Type B pancreatic cell (in vitro differentiated cells): ENCODE measurements around the gene GPI. TPM values are rescaled to one million over a fixed set of nuclear protein-coding genes. Genes with fewer than 3 reads are reported as not detected.
A peak's percentile ranks its signal among the peaks of the same experiment; 100 is the strongest.
"Not testable (repeated sequence)": the region's sequence is repeated elsewhere in the genome, so short reads cannot be mapped to it uniquely, and the experiment has no call there.

Experiments used
- DNase-seq: peaks from one replicate; pipeline ENCODE4 v3.0.0; 2021; ENCODE audit warnings: mixed read lengths; ENCODE audit not compliant: unreplicated experiment; ENCODE audit errors: extremely low spot score
- H3K27ac Mint-ChIP-seq: 2 replicates; pipeline ENCODE4 v1.8.0; 2021; ENCODE audit warnings: mild to moderate bottlenecking, mixed read lengths
- H3K27me3 Mint-ChIP-seq: 2 replicates; pipeline ENCODE4 v1.8.0; 2021; ENCODE audit warnings: mixed read lengths
- H3K36me3 Mint-ChIP-seq: 2 replicates; pipeline ENCODE4 v1.8.0; 2021; ENCODE audit warnings: mixed read lengths
- H3K4me1 Mint-ChIP-seq: one replicate; pipeline ENCODE4 v1.8.0; 2021; ENCODE audit warnings: mixed read lengths; ENCODE audit not compliant: unreplicated experiment
- H3K4me3 Mint-ChIP-seq: 2 replicates; pipeline ENCODE4 v1.8.0; 2021; ENCODE audit warnings: mild to moderate bottlenecking, mixed read lengths
- H3K9me3 Mint-ChIP-seq: 2 replicates; pipeline ENCODE4 v1.8.0; 2021; ENCODE audit warnings: mixed read lengths
- CTCF ChIP-seq: fragments of 200-600 bp; sonication (generic); conservative IDR thresholded peaks from 2 replicates; pipeline ENCODE4 v1.5.0; 2021; ENCODE audit warnings: antibody characterized with exemption, mild to moderate bottlenecking
- total RNA-seq: library from RNA; stranded (reverse); gene quantifications from 2 replicates; pipeline ENCODE4 v1.2.1, GENCODE V29; 2021; ENCODE audit warnings: low replicate concordance

Gene GPI
- total RNA-seq, 1 donor from 2014 or later, result 241 TPM

DNA sequence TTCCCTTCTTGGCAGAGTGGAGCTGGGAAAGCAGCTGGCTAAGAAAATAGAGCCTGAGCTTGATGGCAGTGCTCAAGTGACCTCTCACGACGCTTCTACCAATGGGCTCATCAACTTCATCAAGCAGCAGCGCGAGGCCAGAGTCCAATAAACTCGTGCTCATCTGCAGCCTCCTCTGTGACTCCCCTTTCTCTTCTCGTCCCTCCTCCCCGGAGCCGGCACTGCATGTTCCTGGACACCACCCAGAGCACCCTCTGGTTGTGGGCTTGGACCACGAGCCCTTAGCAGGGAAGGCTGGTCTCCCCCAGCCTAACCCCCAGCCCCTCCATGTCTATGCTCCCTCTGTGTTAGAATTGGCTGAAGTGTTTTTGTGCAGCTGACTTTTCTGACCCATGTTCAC lies 34.9 kb downstream of the GPI start:
- no peaks in the 10 kb centered on the region for H3K4me1 Mint-ChIP-seq
- no peaks in the 10 kb centered on the region for H3K9me3 Mint-ChIP-seq
- TF ChIP-seq CTCF, result no peak
- no peak for DNase-seq
- H3K27me3 Mint-ChIP-seq, result no peaks in the 10 kb centered on the region
- no peak overlapping the region for H3K4me3 Mint-ChIP-seq
- H3K27ac Mint-ChIP-seq, result no peak overlapping the region
- peaks cover 8% of the 10 kb centered on the region for H3K36me3 Mint-ChIP-seq

GRCh38 chr19:34400844-34401243 lies 35.8 kb downstream of the GPI start:
- not testable (repeated sequence) for H3K4me3 Mint-ChIP-seq

DNA sequence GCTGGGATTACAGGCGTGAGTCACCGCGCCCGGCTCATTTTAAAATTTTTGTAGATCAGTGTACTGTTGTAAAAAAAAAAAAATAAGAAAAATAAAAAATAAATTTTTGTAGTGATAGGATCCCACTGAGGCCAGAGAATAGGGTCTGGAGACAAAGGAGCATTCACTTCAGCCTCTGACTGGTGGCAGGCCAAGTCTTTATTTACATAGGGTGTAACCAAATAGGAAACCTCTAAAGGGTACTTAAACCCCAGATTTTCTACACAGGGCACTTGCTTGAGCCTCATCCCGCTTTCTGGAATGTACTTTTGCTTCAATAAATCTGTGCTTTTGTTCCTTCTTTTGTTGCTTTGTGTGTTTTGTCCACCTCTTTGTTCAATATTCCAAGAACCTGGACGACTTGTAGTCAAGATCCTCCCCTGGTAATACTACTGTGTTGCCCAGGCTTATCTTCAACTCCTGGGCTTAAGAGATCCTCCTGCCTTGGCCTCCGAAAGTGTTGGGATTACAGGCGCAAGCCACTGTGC lies 37.1 kb downstream of the GPI start:
- H3K27ac Mint-ChIP-seq, result peak overlapping the region; percentile 39
- H3K36me3 Mint-ChIP-seq, result peaks cover 8% of the 10 kb centered on the region
- TF ChIP-seq CTCF, result no peak
- no peaks in the 10 kb centered on the region for H3K27me3 Mint-ChIP-seq
- H3K9me3 Mint-ChIP-seq, result no peaks in the 10 kb centered on the region
- H3K4me1 Mint-ChIP-seq, result no peaks in the 10 kb centered on the region
- peak overlapping the region; percentile 11 for H3K4me3 Mint-ChIP-seq
- DNase-seq, result no peak

More at GRCh38 chr19:34400844-34401243, 35.8 kb downstream of the GPI start:
- H3K36me3 Mint-ChIP-seq, DNase-seq, H3K27me3 Mint-ChIP-seq, H3K27ac Mint-ChIP-seq, H3K4me1 Mint-ChIP-seq, H3K9me3 Mint-ChIP-seq: not testable (repeated sequence)

DNA sequence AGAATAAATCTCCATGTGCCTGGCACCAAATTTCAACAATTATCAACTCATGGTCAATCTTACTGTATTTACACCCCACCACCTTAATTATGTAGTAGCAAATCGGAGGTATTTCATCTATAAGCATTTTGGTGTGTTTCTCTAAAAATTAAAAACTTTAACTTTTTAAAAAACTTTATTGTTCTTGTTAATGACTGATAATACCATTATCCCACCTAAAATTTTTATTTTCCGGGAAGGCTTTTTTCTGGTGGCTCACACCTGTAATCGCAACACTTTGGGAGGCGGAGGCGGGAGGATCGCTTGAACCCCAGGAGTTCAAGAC lies 38.8 kb downstream of the GPI start:
- Mint-ChIP-seq H3K4me1 (no peaks in the 10 kb centered on the region), H3K27ac (peak overlapping the region; percentile 81), H3K27me3 (no peaks in the 10 kb centered on the region), H3K4me3 (peak overlapping the region; percentile 92), H3K36me3 (peaks cover 10% of the 10 kb centered on the region), H3K9me3 (no peaks in the 10 kb centered on the region)
- peak; percentile 47 for TF ChIP-seq CTCF
- no peak for DNase-seq

DNA sequence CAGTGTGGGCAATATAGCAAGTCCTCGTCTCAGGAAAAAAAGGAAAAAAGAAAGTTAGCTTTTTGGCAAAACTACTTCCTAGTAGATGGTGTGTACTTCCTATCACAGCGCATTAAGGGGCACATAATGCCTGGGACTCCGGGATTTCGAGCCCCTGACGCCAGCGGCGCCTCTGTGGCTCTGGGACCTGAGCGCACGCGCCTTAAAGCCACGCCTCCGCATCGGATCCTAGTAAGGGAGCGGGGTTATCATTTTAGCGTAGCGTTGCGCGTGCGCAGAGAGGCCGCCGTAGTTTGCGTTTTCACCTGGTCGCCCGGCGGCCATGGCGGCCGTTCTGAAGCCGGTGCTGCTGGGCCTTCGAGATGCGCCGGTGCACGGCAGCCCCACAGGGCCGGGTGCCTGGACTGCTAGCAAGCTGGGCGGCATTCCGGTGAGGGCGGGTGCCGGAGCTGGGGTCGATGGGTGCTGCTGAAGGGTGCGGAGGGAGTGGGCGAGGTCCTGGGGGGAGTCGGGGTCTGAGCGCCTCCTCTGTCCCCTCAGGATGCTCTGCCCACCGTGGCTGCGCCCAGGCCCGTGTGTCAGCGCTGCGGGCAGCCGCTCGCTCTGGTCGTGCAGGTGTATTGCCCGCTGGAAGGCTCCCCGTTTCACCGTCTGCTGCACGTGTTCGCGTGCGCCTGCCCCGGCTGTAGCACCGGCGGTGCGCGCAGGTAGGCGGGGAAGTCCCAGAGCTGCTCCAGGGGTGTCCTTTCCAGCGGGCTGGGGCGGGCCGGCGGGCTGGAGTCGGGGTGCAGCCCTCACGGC lies 39.3 kb downstream of the GPI start, which contains the start of gene PDCD2L:
PDCD2L (plus strand) TSS at position 291 of the 801 bp plus-strand sequence; CDS start at position 323, 32 bp downstream.
- Mint-ChIP-seq H3K27ac (peak within 1 kb of the TSS; percentile 81), H3K27me3 (no peaks in the 10 kb centered on the region), H3K9me3 (no peaks in the 10 kb centered on the region), H3K4me3 (peak within 1 kb of the TSS; percentile 92), H3K36me3 (peaks cover 12% of the 10 kb centered on the region), H3K4me1 (no peaks in the 10 kb centered on the region)
- TF ChIP-seq CTCF, result no peak
- peak; percentile 91 for DNase-seq

DNA sequence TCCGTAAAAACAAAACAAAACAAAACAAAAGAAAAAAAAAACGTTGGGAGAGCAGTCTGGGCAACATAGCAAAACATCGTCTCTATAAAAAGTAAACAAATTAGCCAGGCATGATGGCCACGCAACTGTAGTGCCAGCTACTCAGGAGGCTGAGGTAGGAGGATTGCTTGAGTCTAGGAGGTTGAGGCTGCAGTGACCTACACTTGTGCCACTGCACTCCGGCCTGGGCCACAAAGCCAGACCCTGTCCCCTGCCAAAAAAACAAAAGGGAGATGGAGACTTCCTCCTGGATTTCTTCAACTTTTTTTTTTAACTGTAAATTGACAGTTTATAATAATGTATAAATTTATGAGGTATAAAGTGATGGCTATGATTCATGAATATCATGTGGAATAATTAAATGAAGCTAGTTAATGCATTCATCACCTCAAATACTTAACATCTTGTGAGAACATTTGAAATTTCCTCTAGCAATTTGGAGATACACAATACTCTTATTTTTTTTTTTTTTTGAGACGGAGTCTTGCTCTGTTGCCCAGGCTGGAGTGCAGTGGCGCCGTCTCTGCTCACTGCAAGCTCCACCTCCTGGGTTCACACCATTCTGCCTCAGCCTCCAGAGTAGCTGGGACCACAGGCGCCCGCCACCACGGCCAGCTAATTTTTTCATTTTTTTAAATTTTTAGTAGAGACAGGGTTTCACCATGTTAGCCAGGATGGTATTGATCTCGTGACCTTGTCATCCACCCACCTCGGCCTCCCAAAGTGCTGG lies 41.1 kb downstream of the GPI start:
- peak overlapping the region; percentile 31 for H3K4me3 Mint-ChIP-seq
- DNase-seq, result no peak
- H3K27ac Mint-ChIP-seq, result no peak overlapping the region
- H3K36me3 Mint-ChIP-seq, result peaks cover 12% of the 10 kb centered on the region
- TF ChIP-seq CTCF, result no peak
- H3K4me1 Mint-ChIP-seq, result no peaks in the 10 kb centered on the region
- no peaks in the 10 kb centered on the region for H3K27me3 Mint-ChIP-seq
- H3K9me3 Mint-ChIP-seq, result no peaks in the 10 kb centered on the region
